Stimulated activated memory B cell treated with anti-CD40 and anti-IgM and Interleukin-4, amounts not matched to agents 10 μg/mL and 1 μg/mL and 100 μg/mL, for 72 hours (primary cell): ENCODE data around the gene APLNR.
A peak's percentile ranks its signal among the peaks of the same experiment; 100 is the strongest.

Experiments
- ATAC-seq: fragments of 150-1000 bp; cut with Tn5 transposase; 2 replicates; pipeline ENCODE4 v1.10.0; 2021
- H3K27ac Mint-ChIP-seq: one replicate; pipeline ENCODE4 v1.8.0; 2022; ENCODE audit warnings: mild to moderate bottlenecking, mixed read lengths
- H3K27me3 Mint-ChIP-seq: one replicate; pipeline ENCODE4 v1.8.0; 2022; ENCODE audit warnings: mixed read lengths
- H3K36me3 Mint-ChIP-seq: one replicate; pipeline ENCODE4 v1.8.0; 2022; ENCODE audit warnings: mixed read lengths
- H3K4me1 Mint-ChIP-seq: one replicate; pipeline ENCODE4 v1.8.0; 2022; ENCODE audit warnings: mixed read lengths
- H3K4me3 Mint-ChIP-seq: one replicate; pipeline ENCODE4 v1.8.0; 2022; ENCODE audit warnings: mild to moderate bottlenecking, moderate library complexity, mixed read lengths
- H3K9me3 Mint-ChIP-seq: one replicate; pipeline ENCODE4 v1.8.0; 2022; ENCODE audit warnings: mixed read lengths

APLNR gene

DNA sequence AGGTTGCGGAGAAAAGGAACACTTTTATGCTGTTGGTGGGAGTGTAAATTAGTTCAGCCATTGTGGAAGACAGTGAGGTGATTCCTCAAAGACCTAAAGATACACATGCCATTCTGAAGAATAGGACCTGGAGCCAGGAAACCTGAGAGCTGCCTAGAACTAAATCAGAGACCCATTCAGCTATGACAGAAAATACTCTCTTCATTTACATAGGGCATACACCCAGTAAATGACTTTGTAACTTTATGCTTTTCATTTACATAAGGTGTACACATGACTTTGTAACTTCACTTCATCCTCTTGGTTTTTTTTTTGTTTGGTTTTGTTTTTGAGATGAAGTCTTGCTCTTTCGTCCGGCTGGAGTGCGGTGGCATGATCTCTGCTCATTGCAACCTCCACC, 25.1 kb upstream of the APLNR start:
- Mint-ChIP-seq H3K36me3 (no peaks in the 10 kb centered on the region), H3K4me1 (no peaks in the 10 kb centered on the region), H3K4me3 (no peak overlapping the region), H3K27me3 (peaks cover 24% of the 10 kb centered on the region), H3K9me3 (peaks cover 7% of the 10 kb centered on the region), H3K27ac (no peak overlapping the region)
- no peak for ATAC-seq

DNA sequence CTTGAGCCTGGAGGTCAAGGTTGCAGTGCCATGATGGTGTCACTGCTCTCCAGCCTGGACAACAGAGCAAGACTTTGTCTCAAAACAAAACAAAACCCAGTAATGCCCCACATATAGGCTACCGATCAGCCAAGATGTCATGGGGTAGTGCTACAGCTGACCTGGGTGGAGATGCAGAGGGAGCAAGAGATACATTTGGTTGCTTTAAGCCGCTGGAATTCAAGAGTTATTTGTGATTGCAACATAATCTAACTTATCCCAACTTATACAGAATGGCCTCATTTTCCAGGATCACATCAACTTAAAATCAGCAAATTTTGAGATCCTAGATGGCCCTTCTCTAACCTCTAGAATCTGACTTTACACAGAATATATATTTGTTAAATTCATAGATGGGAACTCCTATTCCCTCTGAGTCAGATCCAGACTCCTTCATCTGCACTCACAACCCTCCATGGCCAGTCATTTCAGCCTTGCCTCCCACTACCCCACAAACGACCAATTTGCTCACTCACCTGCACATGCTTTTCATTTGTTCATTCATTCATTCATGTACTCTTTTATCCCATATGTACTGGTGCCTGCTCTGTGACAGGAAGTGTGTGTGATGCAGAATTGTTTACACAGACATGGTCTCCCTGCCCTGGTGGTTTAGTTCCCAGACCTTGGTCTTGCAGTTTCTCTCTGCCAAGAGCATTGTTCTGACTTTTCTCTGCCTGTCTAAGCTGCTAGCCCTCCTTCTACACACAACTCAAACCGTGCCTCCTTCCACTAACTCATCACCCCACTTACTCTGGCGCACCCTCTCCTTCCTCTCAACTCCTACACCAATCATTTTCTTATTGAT, 24.1 kb upstream of the APLNR start:
- no peak for ATAC-seq
- Mint-ChIP-seq H3K27me3 (peaks cover 24% of the 10 kb centered on the region), H3K36me3 (no peaks in the 10 kb centered on the region), H3K27ac (no peak overlapping the region), H3K9me3 (peaks cover 7% of the 10 kb centered on the region), H3K4me3 (no peak overlapping the region), H3K4me1 (no peaks in the 10 kb centered on the region)

DNA sequence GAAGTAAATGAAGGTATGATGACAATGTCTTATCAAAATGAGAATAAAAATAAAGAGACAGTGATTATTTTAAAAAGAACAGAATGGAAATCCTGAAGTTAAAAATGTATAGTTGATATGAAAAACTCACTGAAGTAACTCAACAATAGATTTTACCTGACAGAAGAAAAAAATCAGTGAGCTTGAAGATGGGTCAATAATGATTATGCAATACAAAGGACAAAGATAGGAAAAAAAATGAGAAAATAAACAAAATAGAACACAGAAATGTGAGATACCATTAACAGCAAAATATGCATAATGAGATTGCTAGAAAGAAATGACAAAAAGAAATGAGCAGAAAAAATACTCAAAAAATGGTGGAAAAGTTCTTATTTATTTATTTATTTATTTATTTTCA, 19.1 kb upstream of the APLNR start:
- no peak for ATAC-seq
- Mint-ChIP-seq H3K4me1 (no peaks in the 10 kb centered on the region), H3K9me3 (peaks cover 3% of the 10 kb centered on the region), H3K36me3 (no peaks in the 10 kb centered on the region), H3K27ac (no peak overlapping the region), H3K27me3 (peaks cover 43% of the 10 kb centered on the region), H3K4me3 (no peak overlapping the region)

DNA sequence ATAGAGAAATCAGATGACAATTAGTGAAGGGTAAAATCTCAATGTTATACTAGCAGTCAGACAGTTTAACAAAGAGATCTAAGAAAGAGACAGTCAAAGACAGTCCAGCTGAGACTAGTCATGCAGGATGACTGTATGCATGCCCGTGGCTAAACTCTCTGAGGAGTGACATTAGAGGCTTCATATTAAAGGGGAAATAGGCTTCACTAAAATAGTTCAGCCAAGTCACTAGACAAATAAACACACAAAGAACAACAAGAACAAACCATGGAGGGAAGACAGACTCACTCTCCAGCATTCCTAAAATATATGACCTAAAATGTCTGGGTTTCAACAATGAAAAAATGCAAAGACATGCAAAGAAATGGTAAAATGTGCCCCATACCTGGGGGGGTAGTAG, 18.6 kb upstream of the APLNR start:
- Mint-ChIP-seq H3K9me3 (peaks cover 3% of the 10 kb centered on the region), H3K27me3 (peaks cover 48% of the 10 kb centered on the region), H3K27ac (no peak overlapping the region), H3K4me1 (no peaks in the 10 kb centered on the region), H3K4me3 (no peak overlapping the region), H3K36me3 (no peaks in the 10 kb centered on the region)
- no peak for ATAC-seq

DNA sequence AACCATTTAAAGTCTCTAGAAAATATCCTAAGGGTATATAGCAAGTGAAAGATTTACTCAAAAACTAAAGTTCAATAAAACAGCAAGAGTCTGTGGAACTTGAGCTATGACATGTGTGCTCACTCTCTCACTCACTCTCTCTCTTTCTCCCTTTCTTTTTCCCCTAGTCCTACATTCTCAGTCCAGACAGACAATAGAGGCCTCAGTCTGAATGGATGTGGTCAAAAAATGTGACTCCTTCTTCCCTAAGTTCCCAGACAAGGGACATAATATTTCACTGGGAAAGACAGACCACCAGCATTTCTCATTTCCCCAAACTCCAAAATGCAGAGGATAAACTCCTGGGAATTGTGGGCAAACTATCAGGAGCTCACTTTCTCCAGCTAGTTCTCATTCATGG, 17.6 kb upstream of the APLNR start:
- Mint-ChIP-seq H3K4me3 (no peak overlapping the region), H3K27me3 (peaks cover 52% of the 10 kb centered on the region), H3K4me1 (no peaks in the 10 kb centered on the region), H3K9me3 (peaks cover 3% of the 10 kb centered on the region), H3K36me3 (no peaks in the 10 kb centered on the region), H3K27ac (no peak overlapping the region)
- ATAC-seq = no peak

DNA sequence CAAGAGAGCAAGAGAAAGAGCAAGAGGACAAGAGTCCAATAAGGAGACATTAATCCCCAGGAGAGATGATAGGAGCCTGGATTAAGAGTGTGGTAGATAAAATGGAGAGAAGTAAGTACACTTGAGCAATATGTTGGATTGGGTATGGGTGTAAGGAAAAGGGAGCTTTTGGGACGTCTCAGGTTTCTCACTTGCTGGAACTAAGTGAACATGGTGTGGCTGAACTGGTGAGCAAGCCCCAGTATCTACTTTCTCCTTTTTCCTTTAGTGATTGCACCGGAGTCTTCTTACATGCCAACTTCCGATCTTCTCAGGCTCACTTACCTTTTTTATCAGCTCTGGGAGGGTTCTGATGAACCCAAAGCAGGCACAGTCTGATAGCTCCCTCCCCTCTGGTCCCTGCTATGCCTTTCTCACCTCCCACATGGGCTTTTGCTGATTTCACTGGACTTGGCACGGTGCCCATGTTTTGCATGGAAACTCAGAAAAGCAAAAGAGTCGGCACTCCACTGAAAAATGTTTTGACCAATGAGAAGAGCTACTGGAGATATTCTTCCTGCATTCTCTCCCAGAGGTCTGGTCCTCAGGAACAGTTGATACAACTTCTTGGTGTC, 14.5 kb upstream of the APLNR start:
- no peaks in the 10 kb centered on the region for H3K36me3 Mint-ChIP-seq
- H3K4me1 Mint-ChIP-seq = no peaks in the 10 kb centered on the region
- no peak for ATAC-seq
- peaks cover 4% of the 10 kb centered on the region for H3K9me3 Mint-ChIP-seq
- no peak overlapping the region for H3K4me3 Mint-ChIP-seq
- H3K27ac Mint-ChIP-seq = no peak overlapping the region
- H3K27me3 Mint-ChIP-seq = peaks cover 52% of the 10 kb centered on the region

DNA sequence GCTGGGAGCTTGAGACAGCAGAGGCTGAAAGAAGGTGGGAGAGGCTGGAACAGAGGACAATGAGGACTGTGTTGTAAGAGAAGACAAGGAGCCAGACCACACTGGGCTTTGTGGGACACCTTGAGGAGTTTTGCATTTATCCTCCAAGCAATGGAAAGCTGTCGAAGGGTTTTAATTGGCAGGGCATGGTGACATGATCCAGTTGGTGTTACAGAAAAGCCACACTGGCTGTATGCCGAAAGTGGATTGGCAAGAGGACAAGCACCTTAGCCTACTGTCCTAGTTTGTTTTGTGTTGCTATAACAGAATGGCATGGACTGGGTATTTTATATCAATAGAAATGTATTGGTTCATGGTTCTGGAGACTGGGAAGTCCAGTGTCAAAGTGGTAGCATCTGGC, 14.0 kb upstream of the APLNR start:
- H3K27ac Mint-ChIP-seq = no peak overlapping the region
- peaks cover 52% of the 10 kb centered on the region for H3K27me3 Mint-ChIP-seq
- ATAC-seq = no peak
- H3K4me3 Mint-ChIP-seq = no peak overlapping the region
- H3K4me1 Mint-ChIP-seq = no peaks in the 10 kb centered on the region
- H3K9me3 Mint-ChIP-seq = peaks cover 4% of the 10 kb centered on the region
- H3K36me3 Mint-ChIP-seq = no peaks in the 10 kb centered on the region

DNA sequence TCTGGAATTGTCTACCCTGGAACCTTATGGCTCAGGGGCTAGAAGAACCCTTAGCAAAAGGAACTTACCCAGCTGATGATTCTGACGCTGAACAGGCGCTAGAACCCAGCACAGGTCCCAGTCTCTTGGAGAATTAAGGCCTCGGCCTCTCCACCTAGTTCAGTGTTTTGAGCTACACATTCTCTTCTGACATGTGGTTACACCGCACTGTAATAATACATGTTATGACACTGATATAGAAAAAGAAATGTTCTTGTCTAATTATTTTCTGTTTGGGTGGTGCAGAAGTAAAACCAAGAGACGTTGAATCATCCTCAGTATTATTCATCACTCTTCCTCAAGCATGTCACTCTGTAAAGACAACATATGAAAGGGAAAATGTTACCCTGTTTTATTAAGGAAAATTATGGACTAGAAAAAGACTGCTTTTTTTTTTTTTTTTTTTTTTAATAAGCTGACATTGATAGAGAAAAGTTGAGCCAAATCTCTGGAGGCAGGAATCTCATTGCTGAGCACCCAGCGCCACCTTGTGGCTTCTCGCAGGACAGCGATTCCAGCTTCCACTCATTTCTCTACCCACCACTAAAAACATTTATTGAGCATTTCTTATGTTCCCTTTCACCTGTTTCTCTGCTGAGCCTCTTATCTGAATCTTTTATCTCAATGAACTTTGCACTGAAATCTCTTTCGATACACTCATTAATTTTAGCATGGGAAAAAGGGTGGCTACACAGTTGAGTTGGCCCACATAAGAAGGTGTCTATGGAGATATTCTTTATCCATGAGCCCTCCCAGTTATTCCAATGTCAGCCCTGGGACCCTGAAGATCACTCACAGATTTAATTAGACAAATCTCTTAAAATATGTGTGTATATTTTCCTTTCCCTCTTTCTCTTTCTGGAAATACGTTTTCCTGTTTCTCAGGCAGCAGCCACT, 12.6 kb upstream of the APLNR start:
- peak; percentile 49 for ATAC-seq
- Mint-ChIP-seq H3K9me3 (peaks cover 4% of the 10 kb centered on the region), H3K4me3 (no peak overlapping the region), H3K4me1 (no peaks in the 10 kb centered on the region), H3K27ac (no peak overlapping the region), H3K27me3 (peaks cover 44% of the 10 kb centered on the region), H3K36me3 (no peaks in the 10 kb centered on the region)

DNA sequence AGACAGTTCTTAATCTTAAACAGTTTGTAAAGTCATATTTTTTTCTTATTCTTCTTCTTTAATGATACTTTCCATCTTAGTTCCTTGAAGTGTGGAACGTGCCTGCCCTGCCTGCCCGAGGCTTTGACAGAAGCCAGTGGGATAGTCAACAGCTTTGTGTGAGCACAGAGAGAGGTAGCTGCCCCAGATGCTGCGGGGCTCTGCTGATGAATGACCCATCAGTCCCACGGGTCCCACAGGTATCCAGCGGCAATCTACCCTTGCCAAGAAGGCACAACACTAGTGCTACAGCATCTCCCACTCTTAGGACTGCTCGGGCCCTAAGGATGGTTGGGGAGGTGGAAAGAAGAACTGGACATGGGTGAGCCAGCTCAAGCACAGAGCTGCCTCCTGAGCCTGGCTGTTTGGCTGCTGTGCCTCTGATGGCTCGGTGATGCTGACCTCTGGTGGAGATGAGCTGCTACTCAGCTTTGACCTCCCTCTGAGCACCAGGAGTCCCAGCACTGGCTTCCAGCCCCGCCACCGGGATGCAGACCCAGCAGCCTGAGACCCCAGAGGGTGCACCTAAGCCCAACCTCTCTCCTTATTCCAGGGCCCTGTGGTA, 11.8 kb upstream of the APLNR start:
- Mint-ChIP-seq H3K27me3 (peaks cover 36% of the 10 kb centered on the region), H3K36me3 (no peaks in the 10 kb centered on the region), H3K27ac (no peak overlapping the region), H3K9me3 (peaks cover 4% of the 10 kb centered on the region), H3K4me1 (no peaks in the 10 kb centered on the region), H3K4me3 (no peak overlapping the region)
- ATAC-seq = peak; percentile 69

DNA sequence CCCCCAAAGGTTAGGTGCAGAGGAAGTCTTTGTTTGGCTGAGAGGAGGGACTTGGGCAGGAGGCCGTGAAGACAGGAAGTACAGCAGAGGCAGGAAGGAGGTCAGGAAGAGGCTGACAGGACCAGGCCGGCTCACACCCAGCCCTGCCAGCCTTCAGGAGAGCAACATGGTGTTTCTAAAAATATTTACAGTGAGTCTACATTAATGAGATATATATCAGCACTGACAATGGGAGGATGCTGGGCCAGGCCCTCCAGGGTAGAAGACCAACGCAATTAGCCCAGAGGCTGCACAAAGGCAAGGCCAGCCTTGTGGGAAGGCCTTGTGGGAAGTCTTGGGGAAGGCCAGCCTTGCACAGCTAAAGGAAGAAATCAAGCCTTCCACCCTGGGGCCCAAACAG, 7.9 kb upstream of the APLNR start:
- Mint-ChIP-seq H3K9me3 (peaks cover 4% of the 10 kb centered on the region), H3K36me3 (no peaks in the 10 kb centered on the region), H3K27me3 (no peaks in the 10 kb centered on the region), H3K4me3 (no peak overlapping the region), H3K27ac (no peak overlapping the region), H3K4me1 (no peaks in the 10 kb centered on the region)
- ATAC-seq = no peak

DNA sequence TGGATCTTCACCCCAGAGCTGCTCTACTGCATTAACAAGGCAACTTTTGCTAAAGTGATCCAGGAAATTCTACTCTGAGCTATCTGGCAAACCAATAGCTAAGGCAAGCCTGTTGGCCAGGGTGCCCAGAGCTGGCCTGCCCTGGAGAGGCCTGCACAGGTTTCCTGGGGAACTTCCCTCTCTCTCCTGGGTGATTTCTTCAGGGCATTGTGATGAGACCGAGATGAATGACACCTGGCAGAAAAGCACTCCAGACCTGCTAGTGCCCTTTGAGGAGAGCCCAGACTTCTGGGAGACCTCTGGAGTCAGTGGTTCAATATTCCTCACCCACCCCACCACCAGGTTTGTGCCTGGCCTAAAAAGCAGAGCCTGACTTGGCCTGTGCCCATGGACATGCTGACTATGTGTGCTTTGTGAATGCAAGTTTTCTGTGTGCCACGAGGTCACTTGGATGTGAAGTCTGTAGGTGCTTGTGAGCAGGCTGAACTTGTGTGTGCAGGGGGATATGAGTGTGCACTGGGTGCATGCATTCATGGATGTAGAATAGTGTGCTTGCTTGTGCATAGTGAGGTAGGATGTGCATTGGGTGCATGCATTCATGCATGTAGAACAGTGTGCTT, 4.4 kb upstream of the APLNR start:
- no peak overlapping the region for H3K4me3 Mint-ChIP-seq
- no peaks in the 10 kb centered on the region for H3K9me3 Mint-ChIP-seq
- no peak for ATAC-seq
- H3K27ac Mint-ChIP-seq = no peak overlapping the region
- H3K27me3 Mint-ChIP-seq = peaks cover 18% of the 10 kb centered on the region
- H3K4me1 Mint-ChIP-seq = no peaks in the 10 kb centered on the region
- no peaks in the 10 kb centered on the region for H3K36me3 Mint-ChIP-seq

DNA sequence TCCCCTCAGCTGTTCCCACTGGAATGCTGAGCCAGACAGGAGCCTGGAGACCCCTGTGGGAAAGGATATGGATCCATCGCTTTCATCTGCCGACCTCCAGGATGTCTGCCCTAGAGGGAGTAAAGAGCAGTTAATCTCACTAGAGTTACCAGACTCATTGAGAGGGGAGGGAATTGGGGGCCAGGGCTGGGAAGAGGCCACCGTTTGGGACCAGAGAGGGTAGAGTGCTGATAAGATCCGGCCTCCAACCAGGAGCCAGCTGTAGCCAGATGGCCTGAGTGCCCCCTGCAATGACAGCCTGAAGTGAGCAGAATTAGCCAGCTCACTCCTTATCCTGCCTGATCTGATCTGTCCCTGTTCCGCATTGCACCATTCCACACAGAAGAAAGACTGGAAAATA, 3.7 kb upstream of the APLNR start:
- H3K27ac Mint-ChIP-seq = no peak overlapping the region
- no peak overlapping the region for H3K4me3 Mint-ChIP-seq
- H3K9me3 Mint-ChIP-seq = no peaks in the 10 kb centered on the region
- no peaks in the 10 kb centered on the region for H3K36me3 Mint-ChIP-seq
- no peak for ATAC-seq
- H3K4me1 Mint-ChIP-seq = no peaks in the 10 kb centered on the region
- peaks cover 25% of the 10 kb centered on the region for H3K27me3 Mint-ChIP-seq

DNA sequence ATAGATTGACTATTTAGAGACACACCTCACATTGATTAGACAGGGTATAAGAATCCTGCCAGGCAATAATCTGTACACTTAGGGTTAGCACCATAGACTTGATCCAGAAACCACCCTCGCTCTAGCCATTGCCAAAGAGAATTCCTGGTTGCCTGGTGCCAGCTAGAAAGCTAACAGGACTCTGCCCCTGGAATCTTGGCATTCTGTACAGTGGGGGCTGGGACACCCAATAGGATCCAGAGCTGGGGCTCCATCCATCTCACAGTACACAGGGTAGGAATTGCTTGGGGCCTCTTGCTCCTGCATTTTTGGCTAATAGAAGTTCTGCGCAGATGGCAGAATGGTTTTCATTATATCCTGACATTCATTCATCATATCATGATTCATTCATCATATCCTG, 3.0 kb upstream of the APLNR start:
- H3K27ac Mint-ChIP-seq = no peak overlapping the region

DNA sequence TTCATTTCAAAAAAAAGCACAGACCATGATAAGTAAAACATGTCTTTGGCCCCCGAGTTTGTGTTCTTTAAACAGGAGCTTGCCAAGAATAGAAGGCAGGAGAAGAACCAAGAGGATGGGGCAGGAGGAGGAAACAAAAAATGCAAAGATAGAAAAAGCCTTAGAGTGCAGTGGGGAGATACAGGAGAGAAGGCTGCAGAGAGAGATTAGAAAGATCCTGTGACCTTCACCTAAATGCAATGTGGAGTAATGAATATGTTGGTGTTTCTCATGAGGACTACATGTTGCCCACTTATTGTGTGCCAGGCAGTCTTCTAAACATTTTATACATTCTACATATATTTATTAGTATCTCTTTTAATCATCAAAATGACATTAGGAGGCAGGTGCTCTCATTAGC, 2.3 kb upstream of the APLNR start:
- H3K36me3 Mint-ChIP-seq = no peaks in the 10 kb centered on the region
- no peak for ATAC-seq
- H3K27ac Mint-ChIP-seq = no peak overlapping the region
- no peaks in the 10 kb centered on the region for H3K9me3 Mint-ChIP-seq
- no peaks in the 10 kb centered on the region for H3K4me1 Mint-ChIP-seq
- peaks cover 39% of the 10 kb centered on the region for H3K27me3 Mint-ChIP-seq
- H3K4me3 Mint-ChIP-seq = no peak overlapping the region

More for the DNA sequence above, 3.0 kb upstream of the APLNR start:
- Mint-ChIP-seq H3K4me1 (no peaks in the 10 kb centered on the region), H3K9me3 (no peaks in the 10 kb centered on the region), H3K4me3 (no peak overlapping the region), H3K27me3 (peaks cover 32% of the 10 kb centered on the region), H3K36me3 (no peaks in the 10 kb centered on the region)
- no peak for ATAC-seq
